HepG2 (cell line): ENCODE results near the gene ACOT8. TPM values are rescaled to one million over a fixed set of nuclear protein-coding genes. Genes with fewer than 3 reads are reported as not detected.
A peak's percentile ranks its signal among the peaks of the same experiment; 100 is the strongest.

Experiments used
- CCDC6 ChIP-seq: sonication (generic); formaldehyde crosslinking; IDR thresholded peaks from 2 replicates; pipeline ENCODE4 v1.8.1; 2022; ENCODE audit warnings: mild to moderate bottlenecking, missing genetic modification reagents, moderate library complexity
- CEBPB ChIP-seq: IDR thresholded peaks from 2 replicates; pipeline ENCODE4 v1.6.1; 2011; ENCODE audit warnings: low read depth, low read length, improper control_type of control experiment, borderline replicate concordance
- CHCHD3 ChIP-seq: sonication (generic); formaldehyde crosslinking; IDR thresholded peaks from 2 replicates; pipeline ENCODE4 v1.8.0; 2022; ENCODE audit warnings: mild to moderate bottlenecking, missing genetic modification reagents, moderate library complexity
- HNF4G ChIP-seq, 2 experiments: sonication (generic) in 1 of 2; formaldehyde crosslinking in 1 of 2; IDR thresholded peaks; 2 replicates each; pipeline versions ENCODE4 v1.4.0 to v1.6.1; 2011 to 2020; ENCODE audit warnings: borderline replicate concordance in 2 of 2, low read depth in 2 of 2, mild to moderate bottlenecking in 2 of 2, low read length in 1 of 2, missing genetic modification reagents in 1 of 2, moderate library complexity in 1 of 2
- KLF11 ChIP-seq: IDR thresholded peaks from 2 replicates; pipeline ENCODE4 v1.6.1; 2016; ENCODE audit warnings: missing compliant biosample characterization
- MIER3 ChIP-seq: IDR thresholded peaks from 2 replicates; pipeline ENCODE4 v1.6.1; 2016; ENCODE audit warnings: missing compliant biosample characterization, borderline replicate concordance
- MTF2 ChIP-seq: sonication (generic); formaldehyde crosslinking; IDR thresholded peaks from 2 replicates; pipeline ENCODE4 v1.5.0; 2020; ENCODE audit warnings: missing genetic modification reagents, borderline replicate concordance
- NAIF1 ChIP-seq: sonication (generic); formaldehyde crosslinking; IDR thresholded peaks from 2 replicates; pipeline ENCODE4 v1.5.0; 2020; ENCODE audit warnings: mild to moderate bottlenecking, missing genetic modification reagents, borderline replicate concordance
- SALL1 ChIP-seq: sonication (generic); formaldehyde crosslinking; IDR thresholded peaks from 2 replicates; pipeline ENCODE4 v1.8.0; 2022; ENCODE audit warnings: mild to moderate bottlenecking, missing genetic modification reagents
- SNAPC5 ChIP-seq: sonication (generic); formaldehyde crosslinking; IDR thresholded peaks from 2 replicates; pipeline ENCODE4 v1.8.1; 2023; ENCODE audit warnings: mild to moderate bottlenecking, missing genetic modification reagents, borderline replicate concordance
- ZFX ChIP-seq: sonication (generic); formaldehyde crosslinking; IDR thresholded peaks from 2 replicates; pipeline ENCODE4 v1.4.0; 2020; ENCODE audit warnings: mild to moderate bottlenecking, low read depth, missing genetic modification reagents, moderate library complexity
- ZNF329 ChIP-seq: sonication (generic); formaldehyde crosslinking; IDR thresholded peaks from 2 replicates; pipeline ENCODE4 v1.9.0; 2021; ENCODE audit warnings: low read depth, mild to moderate bottlenecking, missing genetic modification reagents
- ZNF550 ChIP-seq: sonication (generic); formaldehyde crosslinking; IDR thresholded peaks from 2 replicates; pipeline ENCODE4 v1.4.0; 2020; ENCODE audit warnings: mild to moderate bottlenecking, missing genetic modification reagents, borderline replicate concordance
- ZNF776 ChIP-seq: sonication (generic); formaldehyde crosslinking; IDR thresholded peaks from 2 replicates; pipeline ENCODE4 v1.4.0; 2020; ENCODE audit warnings: mild to moderate bottlenecking, missing genetic modification reagents
- polyA plus RNA-seq, 8 experiments: library from polyadenylated mRNA; depleted of rRNA in 3 of 8; stranded (reverse) in 7 of 8; unstranded in 1 of 8; fragments of >200 nt; fragmentation: Illumina TruSeq in 4 of 8; extraction: Trizol in 4 of 8; gene quantifications; 2 replicates each; pipeline versions ENCODE4 v1.2.1 to v1.2.3, GENCODE V29; 2011 to 2016; ENCODE audit warnings: low read depth in 4 of 8, missing spikeins in 1 of 8, mixed read lengths in 1 of 8; ENCODE audit not compliant: insufficient read depth in 1 of 8
- total RNA-seq, 5 experiments: library from RNA; depleted of rRNA; stranded (reverse); fragments of >200 nt; fragmentation: Illumina TruSeq; extraction: Trizol; gene quantifications; 2 replicates each; pipeline ENCODE4 v1.2.3, GENCODE V29; 2016; ENCODE audit warnings: low read depth in 1 of 5
- TF ChIP-seq, protein P1 (sequence below): fragments of 450-650 bp; IDR thresholded peaks from 2 replicates; pipeline ENCODE4 v1.6.1; 2017
- TF ChIP-seq, protein P2 (sequence below): sonication (generic); formaldehyde crosslinking; IDR thresholded peaks from 2 replicates; pipeline ENCODE4 v1.4.0; 2020; ENCODE audit warnings: missing genetic modification reagents, borderline replicate concordance
- TF ChIP-seq, protein P3 (sequence below): sonication (generic); formaldehyde crosslinking; IDR thresholded peaks from 2 replicates; pipeline ENCODE4 v1.9.0; 2021; ENCODE audit warnings: missing genetic modification reagents, mild to moderate bottlenecking, borderline replicate concordance
- TF ChIP-seq, protein P4 (sequence below): sonication (generic); formaldehyde crosslinking; IDR thresholded peaks from 2 replicates; pipeline ENCODE4 v1.4.0; 2020; ENCODE audit warnings: missing genetic modification reagents, borderline replicate concordance

The ACOT8 gene
- total and polyA plus RNA-seq, 2 of the 13 experiments (the other 11 are each of a cell fraction or from before 2014, with no cell fraction given): 31.4 to 45.5 TPM

DNA sequence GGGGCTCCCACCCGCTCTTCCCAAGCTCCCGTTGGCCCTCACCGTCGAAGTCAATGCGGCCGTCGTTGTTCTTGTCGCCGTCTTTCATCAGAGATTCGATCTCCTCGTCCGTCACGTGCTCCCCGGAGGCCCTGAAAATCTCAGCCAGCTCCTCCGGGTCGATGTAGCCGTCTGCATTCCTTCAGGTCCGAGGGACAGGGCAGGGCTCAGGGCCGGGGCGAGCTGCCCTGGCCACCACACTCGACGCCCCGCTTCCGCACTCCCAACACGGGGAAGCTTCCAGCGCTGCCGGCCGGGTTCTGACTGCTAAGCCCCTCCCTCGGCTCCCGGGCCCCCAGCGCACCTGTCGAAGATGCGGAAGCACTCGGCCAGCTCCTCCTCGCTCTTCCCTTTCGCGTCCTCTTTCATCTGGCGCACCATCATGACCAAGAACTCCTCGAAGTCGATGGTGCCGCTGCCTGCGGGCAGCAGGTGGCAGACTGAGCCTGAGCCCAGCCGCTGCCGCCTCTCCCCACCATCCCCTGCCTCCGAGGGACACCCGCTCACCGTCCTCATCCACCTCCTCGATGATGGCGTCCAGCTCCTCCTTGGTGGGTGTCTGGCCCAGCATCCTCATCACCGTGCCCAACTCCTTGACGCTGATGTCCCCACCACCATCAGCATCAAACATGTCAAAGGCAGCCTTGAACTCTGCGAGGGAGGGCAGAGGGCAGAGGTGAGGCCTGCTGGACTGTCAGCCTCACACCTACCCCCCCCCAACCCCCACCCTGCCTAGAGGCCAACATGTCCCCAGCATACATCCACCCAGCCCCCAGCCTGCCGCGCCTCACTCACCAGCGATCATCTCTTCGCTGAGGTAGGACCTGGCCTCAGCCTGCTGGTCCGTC, 33.0 kb downstream of the ACOT8 start (continued):
- TF ChIP-seq, protein P1, sequence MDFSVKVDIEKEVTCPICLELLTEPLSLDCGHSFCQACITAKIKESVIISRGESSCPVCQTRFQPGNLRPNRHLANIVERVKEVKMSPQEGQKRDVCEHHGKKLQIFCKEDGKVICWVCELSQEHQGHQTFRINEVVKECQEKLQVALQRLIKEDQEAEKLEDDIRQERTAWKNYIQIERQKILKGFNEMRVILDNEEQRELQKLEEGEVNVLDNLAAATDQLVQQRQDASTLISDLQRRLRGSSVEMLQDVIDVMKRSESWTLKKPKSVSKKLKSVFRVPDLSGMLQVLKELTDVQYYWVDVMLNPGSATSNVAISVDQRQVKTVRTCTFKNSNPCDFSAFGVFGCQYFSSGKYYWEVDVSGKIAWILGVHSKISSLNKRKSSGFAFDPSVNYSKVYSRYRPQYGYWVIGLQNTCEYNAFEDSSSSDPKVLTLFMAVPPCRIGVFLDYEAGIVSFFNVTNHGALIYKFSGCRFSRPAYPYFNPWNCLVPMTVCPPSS: no peak
- TF ChIP-seq CHCHD3: no peak
- no peak for TF ChIP-seq CCDC6 (CRISPR knock-in tag)
- TF ChIP-seq NAIF1 (CRISPR knock-in tag): no peak
- no peak for TF ChIP-seq ZNF550
- TF ChIP-seq ZFX: no peak
- no peak for TF ChIP-seq MIER3 (CRISPR knock-in tag)
- no peak for TF ChIP-seq KLF11 (CRISPR knock-in tag)
- no peak for TF ChIP-seq CEBPB
- no peak for TF ChIP-seq HNF4G (IDR thresholded peaks at IDR 0.05; ENCODE audit: borderline replicate concordance, low read depth, low read length)
- no peak for TF ChIP-seq HNF4G (CRISPR knock-in tag; IDR thresholded peaks at IDR 0.05; ENCODE audit: borderline replicate concordance, low read depth)
- TF ChIP-seq, protein P2, sequence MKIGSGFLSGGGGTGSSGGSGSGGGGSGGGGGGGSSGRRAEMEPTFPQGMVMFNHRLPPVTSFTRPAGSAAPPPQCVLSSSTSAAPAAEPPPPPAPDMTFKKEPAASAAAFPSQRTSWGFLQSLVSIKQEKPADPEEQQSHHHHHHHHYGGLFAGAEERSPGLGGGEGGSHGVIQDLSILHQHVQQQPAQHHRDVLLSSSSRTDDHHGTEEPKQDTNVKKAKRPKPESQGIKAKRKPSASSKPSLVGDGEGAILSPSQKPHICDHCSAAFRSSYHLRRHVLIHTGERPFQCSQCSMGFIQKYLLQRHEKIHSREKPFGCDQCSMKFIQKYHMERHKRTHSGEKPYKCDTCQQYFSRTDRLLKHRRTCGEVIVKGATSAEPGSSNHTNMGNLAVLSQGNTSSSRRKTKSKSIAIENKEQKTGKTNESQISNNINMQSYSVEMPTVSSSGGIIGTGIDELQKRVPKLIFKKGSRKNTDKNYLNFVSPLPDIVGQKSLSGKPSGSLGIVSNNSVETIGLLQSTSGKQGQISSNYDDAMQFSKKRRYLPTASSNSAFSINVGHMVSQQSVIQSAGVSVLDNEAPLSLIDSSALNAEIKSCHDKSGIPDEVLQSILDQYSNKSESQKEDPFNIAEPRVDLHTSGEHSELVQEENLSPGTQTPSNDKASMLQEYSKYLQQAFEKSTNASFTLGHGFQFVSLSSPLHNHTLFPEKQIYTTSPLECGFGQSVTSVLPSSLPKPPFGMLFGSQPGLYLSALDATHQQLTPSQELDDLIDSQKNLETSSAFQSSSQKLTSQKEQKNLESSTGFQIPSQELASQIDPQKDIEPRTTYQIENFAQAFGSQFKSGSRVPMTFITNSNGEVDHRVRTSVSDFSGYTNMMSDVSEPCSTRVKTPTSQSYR (CRISPR knock-in tag): 0 out of 2 replicates have a peak, but pooled peaks have one; percentile 32
- TF ChIP-seq MTF2 (CRISPR knock-in tag): no peak
- TF ChIP-seq, protein P3, sequence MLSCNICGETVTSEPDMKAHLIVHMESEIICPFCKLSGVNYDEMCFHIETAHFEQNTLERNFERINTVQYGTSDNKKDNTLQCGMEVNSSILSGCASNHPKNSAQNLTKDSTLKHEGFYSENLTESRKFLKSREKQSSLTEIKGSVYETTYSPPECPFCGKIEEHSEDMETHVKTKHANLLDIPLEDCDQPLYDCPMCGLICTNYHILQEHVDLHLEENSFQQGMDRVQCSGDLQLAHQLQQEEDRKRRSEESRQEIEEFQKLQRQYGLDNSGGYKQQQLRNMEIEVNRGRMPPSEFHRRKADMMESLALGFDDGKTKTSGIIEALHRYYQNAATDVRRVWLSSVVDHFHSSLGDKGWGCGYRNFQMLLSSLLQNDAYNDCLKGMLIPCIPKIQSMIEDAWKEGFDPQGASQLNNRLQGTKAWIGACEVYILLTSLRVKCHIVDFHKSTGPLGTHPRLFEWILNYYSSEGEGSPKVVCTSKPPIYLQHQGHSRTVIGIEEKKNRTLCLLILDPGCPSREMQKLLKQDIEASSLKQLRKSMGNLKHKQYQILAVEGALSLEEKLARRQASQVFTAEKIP (CRISPR knock-in tag): no peak
- TF ChIP-seq, protein P4, sequence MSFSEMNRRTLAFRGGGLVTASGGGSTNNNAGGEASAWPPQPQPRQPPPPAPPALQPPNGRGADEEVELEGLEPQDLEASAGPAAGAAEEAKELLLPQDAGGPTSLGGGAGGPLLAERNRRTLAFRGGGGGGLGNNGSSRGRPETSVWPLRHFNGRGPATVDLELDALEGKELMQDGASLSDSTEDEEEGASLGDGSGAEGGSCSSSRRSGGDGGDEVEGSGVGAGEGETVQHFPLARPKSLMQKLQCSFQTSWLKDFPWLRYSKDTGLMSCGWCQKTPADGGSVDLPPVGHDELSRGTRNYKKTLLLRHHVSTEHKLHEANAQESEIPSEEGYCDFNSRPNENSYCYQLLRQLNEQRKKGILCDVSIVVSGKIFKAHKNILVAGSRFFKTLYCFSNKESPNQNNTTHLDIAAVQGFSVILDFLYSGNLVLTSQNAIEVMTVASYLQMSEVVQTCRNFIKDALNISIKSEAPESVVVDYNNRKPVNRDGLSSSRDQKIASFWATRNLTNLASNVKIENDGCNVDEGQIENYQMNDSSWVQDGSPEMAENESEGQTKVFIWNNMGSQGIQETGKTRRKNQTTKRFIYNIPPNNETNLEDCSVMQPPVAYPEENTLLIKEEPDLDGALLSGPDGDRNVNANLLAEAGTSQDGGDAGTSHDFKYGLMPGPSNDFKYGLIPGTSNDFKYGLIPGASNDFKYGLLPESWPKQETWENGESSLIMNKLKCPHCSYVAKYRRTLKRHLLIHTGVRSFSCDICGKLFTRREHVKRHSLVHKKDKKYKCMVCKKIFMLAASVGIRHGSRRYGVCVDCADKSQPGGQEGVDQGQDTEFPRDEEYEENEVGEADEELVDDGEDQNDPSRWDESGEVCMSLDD: no peak
- TF ChIP-seq SALL1 (CRISPR knock-in tag): no peak; the same call in 1 of the 2 replicates
- TF ChIP-seq SNAPC5 (CRISPR knock-in tag): no peak
- no peak for TF ChIP-seq ZNF776
- no peak for TF ChIP-seq ZNF329 (CRISPR knock-in tag)
